HG03139 (cell line): Measurements from ENCODE around the gene TMEM186.
"Not testable (repeated sequence)": the region's sequence is repeated elsewhere in the genome, so short reads cannot be mapped to it uniquely, and the experiment has no call there.

Experiments used
- ATAC-seq: cut with Tn5 transposase; IDR thresholded peaks from one replicate; pipeline ENCODE4 v1.9.1; 2021; ENCODE audit not compliant: unreplicated experiment

The TMEM186 gene

DNA sequence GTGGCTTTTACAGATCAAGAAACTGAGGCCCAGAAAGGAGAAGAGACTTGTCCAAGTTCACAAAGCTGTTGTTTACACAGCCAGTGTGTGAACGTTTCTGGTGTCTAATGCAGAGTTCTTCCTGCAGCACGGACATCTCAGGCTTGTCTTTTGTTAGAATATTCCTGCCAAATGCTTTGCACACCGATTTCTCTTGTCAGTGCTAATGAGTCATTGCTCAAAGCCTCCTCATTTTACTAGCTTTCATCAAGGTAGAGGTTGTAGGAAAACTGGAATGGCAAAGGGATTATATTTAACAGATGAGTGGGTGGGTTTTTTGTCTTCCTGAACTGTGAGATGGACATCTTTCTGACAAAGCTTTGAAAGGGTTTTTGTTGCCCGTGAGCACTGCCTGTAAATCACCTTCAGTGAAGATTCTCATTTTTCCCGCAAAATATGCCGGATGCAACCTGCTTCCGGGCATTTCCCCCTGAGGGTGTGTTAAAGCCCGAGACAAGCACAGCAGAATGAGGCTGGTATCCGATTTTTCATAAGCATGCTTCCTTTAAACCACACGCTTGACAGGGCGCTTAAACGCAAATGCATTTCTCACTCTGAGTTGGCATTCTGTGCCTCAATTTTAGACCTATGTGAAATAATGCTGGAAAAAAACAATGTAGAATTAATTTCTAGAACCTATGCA is 14.9 kb upstream of the TMEM186 start:
- no peak for ATAC-seq

DNA sequence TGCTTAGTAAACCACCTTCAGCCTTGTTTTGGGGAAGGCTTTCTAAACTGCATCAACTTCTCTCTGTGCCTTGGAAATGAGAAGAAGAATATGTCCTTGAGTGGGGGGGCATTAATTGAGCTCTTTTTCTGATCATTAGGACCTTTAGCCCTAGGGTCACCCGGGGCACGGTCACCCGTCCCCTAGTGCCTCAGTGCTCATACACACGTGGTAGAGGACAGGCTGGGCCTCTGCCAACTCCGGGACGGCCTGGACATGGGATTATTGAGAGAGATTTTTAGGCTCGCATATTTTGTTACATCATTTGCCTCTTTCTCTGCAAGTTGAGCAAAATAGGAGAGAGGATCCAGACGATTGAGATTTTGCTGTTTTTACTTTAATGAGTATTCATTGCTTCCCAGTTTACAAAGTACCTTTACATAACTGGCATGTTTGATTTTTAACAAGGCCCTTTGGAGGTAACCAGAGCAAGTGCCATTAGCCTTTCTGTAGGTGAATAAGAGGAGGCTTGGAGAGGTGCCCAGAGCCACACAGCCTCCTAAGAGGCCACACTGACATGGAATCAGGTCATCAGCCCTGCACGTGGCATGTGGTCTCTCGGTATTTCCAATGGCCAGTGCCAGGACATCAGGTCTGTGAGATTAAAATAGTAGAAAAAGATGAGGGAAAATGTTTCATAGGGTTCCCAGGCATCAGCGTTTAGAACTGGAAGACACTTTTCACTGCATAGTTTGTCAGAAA is 11.3 kb upstream of the TMEM186 start:
- ATAC-seq, result no peak

DNA sequence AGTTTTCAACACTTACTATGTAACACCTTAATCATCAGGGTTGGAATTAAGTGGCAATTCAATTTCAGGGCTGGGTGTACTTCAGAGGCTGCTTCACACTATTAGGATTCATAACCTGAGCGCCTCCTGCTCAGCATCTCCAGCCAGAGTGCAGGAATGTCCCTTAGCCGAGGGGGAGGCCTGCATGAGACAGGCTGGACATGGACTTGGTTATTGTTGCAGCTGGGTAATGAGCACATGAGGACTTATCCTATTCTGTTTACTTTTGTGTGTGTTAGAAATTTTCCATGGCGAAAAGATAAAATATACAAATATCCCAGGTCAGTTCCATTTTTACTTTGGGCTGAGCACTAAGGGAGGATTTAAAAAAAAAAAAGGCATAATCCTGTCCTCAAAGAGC is 10.6 kb upstream of the TMEM186 start:
- no peak for ATAC-seq

DNA sequence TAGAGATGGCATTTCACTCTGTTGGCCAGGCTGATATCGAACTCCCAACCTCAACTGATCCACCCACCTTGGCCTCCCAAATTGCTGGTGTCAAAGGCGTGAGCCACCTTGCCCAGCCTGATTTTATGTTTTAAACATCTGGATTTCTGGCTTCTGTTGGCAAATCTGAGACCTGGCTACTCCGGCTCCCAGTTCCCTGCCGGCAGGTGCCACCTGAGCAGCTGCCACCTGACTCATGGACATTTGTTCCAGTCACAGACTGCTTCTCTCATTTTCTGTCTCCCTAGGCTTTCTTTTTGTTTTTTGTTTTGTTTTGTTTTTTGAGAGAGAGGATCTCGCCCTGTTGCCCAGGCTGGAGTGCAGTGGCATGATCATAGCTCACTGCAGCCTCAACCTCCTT is 9.8 kb upstream of the TMEM186 start:
- ATAC-seq, result no peak

DNA sequence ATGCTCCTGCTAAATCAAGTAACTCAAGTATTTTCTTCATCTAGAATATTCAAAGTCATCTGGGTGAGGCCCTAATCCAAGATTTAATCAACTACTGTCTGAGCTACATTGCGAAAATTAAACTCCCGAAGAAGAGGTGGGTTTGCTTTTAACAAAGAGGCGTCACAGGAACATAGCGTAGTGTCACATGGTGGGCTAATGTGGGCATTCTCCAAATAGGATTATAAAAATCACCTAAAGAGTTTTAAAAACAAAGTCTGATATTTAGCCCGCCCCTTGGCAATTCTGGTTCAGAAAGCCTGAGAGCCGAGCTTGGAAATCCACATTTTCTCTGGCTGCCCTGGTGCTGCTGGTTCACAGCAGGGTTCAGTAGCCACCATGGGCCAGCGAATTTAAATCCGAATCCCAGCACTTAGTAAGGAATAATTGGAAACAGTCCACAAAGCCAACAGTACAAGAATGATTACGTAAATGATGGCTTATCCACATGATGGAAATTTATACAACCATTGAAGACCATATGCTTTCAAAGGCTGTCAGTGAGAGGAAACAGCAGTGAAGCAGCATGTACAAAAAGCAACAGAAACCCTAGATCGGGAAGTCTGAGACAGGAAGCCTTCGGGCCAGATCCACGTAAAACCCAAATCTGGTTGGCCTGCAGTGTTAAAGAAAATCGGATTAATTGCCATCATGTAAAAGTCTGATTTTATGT is 9.0 kb upstream of the TMEM186 start:
- ATAC-seq, result no peak

DNA sequence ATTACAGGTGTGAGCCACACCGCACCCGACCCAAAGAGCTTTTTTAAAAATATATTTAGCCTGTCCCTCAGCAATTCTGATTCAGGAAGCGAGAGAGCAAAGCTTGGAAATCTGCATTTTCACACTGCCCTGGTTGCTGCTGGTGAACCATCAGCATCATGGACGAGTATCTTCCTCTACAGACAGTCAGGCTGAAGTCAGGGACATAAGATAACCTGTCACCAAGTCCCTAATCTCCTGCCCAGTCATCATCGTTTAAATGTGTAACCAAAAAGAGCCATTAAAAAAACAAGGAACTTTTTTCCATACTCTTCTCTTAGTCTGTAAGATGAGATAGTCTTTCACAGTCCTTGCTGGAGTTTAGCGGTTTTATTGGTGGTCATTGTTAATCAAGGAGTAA is 6.9 kb upstream of the TMEM186 start:
- no peak for ATAC-seq

DNA sequence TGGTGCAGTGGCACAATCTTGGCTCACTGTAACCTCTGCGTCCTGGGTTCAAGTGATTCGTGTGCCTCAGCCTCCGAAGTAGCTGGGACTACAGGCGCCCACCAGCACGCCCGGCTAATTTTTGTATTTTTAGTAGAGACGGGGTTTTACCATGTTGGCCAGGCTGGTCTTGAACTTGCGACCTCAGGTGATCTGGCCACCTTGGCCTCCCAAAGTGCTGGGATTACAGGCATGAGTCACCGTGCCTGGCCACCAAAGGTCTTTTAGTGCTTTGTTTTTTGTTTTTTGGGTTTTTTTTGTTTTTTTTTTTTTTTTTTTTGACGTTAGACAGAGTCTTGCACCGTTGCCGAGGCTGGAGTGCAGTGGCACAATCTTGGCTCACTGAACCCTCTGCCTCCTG is 6.3 kb upstream of the TMEM186 start:
- not testable (repeated sequence) for ATAC-seq

DNA sequence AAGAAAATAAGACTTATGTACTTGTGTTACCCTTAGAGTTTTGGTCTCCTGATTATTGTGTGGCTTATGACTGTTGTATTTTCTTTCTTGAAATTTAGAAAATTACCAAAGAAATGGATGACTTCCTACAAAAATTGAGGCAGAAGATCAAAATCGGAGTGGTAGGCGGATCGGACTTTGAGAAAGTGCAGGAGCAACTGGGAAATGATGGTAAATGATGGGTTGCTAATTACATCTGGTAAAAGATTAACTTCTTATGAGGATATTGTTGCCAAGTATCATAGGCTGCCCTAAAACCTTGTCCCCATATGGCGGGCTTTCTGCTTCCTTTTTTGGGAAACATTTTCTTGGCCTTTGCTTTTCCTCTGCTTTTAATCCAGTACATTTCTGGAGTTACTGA is 4.3 kb upstream of the TMEM186 start:
- no peak for ATAC-seq

DNA sequence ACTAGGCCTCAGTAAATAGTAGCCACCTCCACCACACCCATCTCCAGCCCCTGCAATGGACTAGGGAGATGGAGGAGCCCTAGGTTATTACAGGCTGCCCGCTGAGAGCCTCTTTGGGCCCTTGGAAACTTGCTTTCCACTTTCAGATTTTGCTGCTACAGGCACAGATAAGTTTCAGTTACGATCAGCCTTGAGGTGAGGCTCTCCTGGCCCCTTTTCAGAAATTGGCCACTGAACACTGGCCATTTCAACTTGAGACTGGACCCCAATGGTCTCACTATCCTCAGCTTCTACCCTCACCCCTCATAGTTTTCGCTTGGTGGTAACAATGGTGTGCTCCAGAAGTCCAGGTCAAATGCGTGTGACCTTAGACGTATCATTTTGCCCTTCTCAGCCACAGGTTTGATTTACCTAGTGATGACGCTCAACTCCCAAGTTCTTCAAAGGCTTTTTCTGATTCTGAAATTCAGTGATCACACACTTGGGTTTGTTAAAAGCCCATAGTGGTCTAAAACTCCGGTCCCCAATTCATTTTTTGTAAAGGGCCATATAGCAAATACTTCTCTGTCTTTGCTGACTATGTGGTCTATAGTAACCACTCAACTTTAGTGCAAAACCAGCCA is 1.2 kb upstream of the TMEM186 start:
- no peak for ATAC-seq

DNA sequence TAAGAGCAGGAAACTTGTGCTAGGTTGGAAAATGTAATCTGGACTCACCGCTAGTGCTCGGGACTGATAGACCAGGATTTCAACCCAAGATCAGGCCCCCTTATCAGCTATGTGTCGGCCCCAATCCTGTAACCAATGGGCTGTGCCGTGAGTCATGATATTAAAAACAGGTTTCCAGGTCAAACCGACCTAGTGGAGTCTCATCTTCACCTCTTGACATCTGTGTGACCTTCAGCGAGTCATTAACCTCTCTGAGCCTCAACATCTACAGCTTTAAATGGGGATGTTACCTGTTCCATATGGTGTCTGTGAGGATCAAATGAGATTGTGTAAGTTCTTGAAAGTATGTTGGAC is 712 bp upstream of the TMEM186 start:
- no peak for ATAC-seq

DNA sequence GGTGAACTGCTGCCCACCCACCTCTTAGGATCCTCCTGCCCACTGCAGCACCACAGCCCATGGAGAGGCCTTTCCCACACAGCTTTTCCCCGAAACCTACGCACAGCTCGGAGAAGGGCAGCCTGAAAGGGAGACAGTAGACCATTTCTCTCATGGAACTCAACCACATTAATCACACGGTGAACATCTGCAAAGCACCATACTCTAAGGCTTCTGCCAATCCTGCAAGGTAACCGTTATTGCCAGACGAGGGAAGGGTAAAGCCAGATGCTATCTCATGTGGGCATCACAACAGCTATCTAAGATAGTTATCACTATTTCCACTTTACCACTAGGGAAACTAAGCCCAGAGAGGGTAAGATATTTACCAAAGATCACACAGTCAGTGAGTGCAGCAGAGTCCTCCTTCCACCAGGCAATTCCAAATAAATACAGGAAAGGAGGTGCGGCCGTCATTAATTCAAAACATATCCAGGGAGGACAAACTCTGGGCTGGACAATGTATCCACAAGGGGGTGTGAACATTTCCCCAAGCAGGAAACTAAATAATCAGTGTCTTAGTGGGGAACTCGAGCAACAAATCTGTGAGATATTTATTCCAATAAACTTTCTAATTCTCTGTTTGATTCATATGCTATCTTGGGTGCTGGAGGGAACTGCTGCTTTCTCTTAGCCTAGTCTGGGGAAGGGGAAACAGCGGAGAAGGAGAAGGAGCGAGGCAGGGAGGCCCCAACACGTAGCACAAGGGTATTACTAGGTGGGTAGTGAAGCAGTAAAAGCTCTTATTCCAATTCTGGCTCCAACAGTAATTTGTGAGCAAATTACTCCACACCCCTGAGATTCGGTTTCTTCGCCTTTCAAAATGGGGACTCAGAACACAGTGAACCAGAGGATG is 723 bp downstream of the TMEM186 start:
- ATAC-seq, result no peak

DNA sequence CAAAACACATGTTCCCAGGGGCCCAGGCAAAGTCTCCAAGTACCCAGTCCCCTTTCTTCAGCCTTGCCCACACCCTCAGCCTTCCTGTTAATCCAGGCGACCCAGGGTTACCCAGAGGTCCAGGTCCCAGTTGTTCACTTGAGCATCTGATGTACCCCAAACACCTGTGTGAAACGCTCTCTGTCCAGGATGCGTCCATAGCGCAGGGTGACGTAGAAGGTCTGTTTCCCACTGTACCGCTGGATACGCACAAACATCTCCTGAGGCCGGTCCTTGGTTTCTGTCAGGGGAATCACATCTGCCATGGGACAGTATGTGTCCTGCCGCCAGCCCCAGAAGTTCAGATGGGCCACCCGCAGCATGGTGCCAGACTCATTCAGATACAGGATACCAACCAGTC is 1.6 kb downstream of the TMEM186 start:
- no peak for ATAC-seq

DNA sequence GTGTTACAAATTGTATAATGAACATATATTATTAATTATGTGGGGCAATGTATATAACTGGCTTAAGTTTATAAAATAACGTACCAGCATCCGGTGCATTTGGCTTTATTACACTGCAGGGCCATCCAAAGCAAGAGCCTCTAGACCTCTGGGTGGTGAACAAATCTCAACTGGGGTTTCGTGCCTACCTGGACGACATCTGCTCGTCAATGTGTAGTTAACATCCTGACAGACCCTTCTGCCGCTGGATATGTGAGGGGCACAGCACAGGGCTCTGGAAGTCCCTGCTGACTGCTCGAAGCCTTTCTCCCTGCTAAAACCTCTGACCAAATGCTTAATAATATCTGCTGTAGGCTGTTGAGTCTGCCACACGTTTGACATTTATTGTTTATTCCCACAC is 2.3 kb downstream of the TMEM186 start:
- ATAC-seq, result no peak

DNA sequence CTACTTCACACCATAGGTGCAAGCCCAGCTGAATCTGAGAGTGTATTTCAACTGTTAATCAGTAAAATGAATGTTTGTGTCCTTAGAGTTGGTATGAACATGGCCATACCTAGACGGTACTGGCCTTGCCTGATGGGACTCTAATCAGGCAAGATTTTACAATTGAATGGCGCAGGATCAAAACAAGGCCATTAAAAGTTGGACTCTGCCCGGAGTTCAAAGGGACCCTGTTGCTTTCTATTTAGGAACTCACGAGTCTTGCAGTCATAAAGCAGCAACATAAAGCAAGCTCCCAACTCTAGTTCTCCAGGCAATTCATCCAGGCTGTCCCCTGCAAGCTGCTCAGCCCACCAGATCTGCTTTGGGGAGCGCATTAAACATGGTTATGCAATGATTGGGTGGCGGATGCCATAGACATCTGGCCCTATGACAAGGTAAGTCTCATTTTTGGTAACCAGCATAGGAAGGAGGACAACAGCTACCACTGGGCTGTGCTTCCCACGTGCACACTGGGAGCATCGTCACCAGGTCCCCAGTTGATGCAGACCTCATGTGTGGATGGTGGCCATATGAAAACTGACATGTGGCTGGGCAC is 8.8 kb downstream of the TMEM186 start:
- no peak for ATAC-seq

DNA sequence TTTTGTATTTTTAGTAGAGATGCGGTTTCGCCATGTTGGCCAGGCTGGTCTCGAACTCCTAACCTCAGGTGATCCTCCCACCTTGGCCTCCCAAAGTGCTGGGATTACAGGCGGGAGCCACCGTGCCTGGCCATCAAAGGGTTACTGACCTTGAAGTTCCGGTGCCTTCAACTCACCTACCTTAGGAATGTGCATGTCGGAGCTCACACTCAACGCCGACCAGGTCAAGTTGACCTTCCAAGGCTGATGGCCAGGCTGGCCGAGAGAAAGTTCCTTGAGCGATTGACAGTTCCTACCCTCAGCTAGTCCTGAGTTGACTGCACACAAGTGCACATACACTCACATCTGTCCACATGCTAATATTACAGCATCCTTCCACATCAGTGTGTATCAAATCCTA is 11.1 kb downstream of the TMEM186 start:
- not testable (repeated sequence) for ATAC-seq

DNA sequence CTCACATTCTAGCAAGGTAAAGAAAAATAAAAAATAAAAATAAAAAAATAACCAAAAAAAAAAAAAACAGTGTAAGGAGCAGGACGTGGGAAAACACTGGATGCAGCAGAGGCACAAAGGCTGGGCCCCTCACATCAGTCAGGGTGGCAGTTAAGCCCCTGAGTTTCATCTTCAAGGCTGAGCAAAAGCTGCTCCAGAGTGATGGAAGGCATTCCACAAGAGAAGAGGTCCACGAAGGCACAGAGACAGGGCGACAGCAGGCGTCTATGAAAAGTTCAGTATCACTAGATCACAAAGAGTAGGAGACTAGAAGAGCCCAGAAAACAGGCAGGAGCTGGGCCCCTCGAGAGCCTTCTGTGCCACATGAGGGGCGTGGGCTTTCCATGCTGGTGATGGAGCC is 12.0 kb downstream of the TMEM186 start:
- ATAC-seq, result no peak

DNA sequence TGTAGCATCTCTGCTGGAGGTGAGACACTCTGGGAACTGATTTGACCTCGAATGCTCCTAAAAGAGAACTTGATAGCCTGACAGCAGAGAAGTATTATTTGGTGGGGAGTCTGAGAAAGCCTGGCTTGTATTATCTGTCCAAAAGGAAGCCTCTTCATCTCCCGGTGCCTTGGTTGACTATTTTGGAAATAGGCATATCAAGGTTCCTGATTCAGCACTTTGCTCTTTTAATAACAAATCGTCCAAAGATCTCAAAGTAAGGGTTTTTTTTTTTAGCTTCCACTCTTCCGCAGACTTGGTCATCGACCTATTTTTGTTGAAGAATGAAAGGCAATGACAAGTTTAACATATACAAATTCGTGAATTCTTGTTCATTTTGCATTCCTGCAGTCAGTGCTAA is 14.8 kb downstream of the TMEM186 start:
- ATAC-seq, result no peak

DNA sequence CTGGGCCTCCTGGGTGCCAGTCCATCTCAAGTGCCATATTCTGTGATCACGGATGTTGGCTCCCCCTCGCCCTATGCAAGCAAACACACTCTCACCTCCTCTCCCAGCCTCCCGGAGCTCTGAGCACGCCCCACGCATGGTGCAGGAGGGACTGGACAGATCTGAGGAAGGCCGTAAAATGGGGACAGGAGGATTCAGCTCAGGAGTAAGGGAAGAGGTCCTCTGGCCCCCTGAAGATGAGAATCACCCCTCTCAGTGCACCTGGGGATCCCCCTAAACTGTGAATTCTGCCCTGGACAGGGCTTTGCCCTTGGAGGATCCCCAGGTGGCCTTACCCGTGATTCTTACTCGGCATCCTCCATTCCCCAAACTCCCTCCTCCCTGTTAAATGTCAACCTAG is 15.6 kb downstream of the TMEM186 start:
- no peak for ATAC-seq

DNA sequence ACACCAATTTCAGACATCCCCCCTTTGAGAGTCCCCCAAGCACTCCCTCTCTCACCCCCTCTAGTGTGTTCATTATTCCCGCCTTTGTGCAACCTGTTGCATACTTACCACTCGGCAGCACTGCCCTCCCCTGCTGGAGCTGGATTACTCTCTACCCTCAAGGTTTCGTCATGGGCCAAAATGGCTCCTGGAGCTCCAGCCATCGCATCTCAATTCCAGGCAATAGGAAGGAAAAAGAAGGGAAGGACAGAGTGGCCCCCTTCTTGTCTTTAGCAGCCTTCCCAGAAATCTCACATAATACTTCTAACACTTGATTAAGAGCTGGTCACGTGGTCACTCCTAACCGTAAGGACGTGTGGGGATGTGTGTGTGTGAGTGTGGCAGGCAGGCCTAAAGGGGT is 20.2 kb downstream of the TMEM186 start:
- no peak for ATAC-seq

DNA sequence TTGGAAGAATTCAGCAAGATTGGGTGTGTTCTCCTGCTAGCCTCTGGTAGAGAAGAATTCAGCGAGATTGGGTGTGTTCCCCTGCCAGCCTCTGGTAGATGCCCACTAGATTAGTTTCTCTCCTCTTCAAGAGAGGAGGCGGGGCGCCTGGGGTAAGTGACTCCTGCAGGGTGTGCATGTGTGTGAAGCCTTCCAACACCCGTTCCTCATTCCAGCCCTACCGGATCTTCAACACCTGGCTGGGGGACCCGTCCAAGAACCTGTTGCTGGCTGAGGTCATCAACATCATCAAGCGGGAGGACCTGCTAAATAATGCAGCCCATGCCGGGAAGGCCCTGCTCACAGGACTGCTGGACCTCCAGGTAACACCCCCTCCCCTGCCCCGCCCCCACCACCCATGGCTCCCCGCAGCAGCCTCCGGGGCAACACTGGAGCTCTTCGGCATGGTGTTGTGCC is 21.3 kb downstream of the TMEM186 start:
- no peak for ATAC-seq
